GM06990 (cell line): ENCODE data around the gene FUBP1.
"Not testable (repeated sequence)": the region's sequence is repeated elsewhere in the genome, so short reads cannot be mapped to it uniquely, and the experiment has no call there.

Experiments
- DNase-seq: peaks from one replicate; pipeline ENCODE4 v3.0.0-alpha.2; 2011; ENCODE audit not compliant: insufficient read length; ENCODE audit errors: extremely low read depth
- H3K27me3 ChIP-seq: replicated peaks from 2 replicates; pipeline ENCODE4 v1.6.0; 2011; ENCODE audit warnings: low read length; ENCODE audit not compliant: control insufficient read depth, insufficient read depth
- H3K36me3 ChIP-seq: 2 replicates; pipeline ENCODE4 v1.5.1; 2011; ENCODE audit warnings: low read length; ENCODE audit not compliant: control insufficient read depth, insufficient read depth
- H3K4me3 ChIP-seq: replicated peaks from 2 replicates; pipeline ENCODE4 v1.5.1; 2011; ENCODE audit warnings: low read depth, mild to moderate bottlenecking, control low read depth, low read length
- TF ChIP-seq, protein P1 (sequence below): IDR thresholded peaks from 2 replicates; pipeline ENCODE4 v1.5.1; 2011; ENCODE audit warnings: low read length, control low read depth, mild to moderate bottlenecking, inconsistent platforms; ENCODE audit not compliant: insufficient read depth, poor library complexity, severe bottlenecking

FUBP1 gene

DNA sequence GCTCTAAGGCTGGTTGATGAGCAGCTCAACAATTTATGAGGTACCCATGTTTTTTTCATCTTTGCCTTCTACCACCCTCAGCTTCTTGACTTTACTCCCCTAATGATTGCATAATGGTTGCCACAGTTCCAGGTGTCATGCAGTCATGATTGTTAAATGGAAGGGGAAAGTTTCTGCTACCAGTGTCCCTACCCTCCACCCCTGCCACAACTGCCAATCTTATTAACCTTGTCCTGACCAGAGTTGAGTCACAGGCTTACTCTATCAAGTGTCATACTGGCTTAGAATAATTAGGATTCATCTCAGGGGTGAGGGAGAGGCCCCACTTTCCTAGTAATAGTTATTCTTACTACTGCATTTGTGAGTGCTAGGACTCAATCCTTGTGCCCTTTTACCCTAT lies 7.9 kb upstream of the FUBP1 start:
- Histone ChIP-seq H3K27me3 (no peaks in the 10 kb centered on the region), H3K4me3 (no peak overlapping the region), H3K36me3 (no peaks in the 10 kb centered on the region)
- DNase-seq: no peak
- TF ChIP-seq, protein P1, sequence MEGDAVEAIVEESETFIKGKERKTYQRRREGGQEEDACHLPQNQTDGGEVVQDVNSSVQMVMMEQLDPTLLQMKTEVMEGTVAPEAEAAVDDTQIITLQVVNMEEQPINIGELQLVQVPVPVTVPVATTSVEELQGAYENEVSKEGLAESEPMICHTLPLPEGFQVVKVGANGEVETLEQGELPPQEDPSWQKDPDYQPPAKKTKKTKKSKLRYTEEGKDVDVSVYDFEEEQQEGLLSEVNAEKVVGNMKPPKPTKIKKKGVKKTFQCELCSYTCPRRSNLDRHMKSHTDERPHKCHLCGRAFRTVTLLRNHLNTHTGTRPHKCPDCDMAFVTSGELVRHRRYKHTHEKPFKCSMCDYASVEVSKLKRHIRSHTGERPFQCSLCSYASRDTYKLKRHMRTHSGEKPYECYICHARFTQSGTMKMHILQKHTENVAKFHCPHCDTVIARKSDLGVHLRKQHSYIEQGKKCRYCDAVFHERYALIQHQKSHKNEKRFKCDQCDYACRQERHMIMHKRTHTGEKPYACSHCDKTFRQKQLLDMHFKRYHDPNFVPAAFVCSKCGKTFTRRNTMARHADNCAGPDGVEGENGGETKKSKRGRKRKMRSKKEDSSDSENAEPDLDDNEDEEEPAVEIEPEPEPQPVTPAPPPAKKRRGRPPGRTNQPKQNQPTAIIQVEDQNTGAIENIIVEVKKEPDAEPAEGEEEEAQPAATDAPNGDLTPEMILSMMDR: no peak

DNA sequence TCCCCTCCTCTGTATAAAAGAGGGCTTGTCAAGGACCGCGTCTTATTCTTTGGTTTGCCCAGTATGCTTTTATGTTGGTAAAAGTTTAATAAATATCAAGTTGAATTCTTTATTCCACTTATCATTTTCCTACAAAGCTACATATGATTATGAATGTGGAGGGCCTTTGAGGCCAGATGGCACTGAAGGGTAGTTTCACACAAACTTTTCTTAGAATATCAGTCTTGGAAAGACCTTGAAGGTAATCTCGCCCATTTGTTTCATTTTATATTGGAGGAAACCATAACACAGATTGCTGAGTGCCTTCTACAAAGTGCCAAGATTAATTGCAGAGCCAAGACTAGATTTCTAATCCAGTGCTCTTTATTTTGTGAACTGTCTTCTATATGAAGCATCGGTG lies 5.8 kb upstream of the FUBP1 start:
- no peak overlapping the region for H3K4me3 ChIP-seq
- no peak for DNase-seq
- no peaks in the 10 kb centered on the region for H3K36me3 ChIP-seq
- TF ChIP-seq, protein P1: no peak
- H3K27me3 ChIP-seq: no peaks in the 10 kb centered on the region

DNA sequence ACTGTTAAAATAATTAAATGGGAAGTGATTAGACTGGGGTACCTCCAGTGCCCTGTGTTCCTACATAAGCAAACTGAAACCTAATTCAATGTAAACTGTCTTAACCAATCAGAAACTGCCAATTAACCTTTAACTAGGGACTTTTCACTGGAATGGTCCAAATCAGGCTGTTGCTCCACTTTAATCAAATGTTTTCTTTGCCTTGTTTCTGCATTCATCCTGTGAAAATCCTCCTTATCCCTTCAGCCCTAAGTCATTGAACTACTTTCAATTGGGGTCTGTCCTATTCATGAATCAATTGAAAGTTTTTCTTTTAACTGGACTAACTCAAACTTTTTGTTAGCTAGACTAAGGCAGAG lies 5.1 kb upstream of the FUBP1 start:
- Histone ChIP-seq H3K27me3 (no peaks in the 10 kb centered on the region), H3K36me3 (no peaks in the 10 kb centered on the region), H3K4me3 (no peak overlapping the region)
- TF ChIP-seq, protein P1: no peak
- no peak for DNase-seq

DNA sequence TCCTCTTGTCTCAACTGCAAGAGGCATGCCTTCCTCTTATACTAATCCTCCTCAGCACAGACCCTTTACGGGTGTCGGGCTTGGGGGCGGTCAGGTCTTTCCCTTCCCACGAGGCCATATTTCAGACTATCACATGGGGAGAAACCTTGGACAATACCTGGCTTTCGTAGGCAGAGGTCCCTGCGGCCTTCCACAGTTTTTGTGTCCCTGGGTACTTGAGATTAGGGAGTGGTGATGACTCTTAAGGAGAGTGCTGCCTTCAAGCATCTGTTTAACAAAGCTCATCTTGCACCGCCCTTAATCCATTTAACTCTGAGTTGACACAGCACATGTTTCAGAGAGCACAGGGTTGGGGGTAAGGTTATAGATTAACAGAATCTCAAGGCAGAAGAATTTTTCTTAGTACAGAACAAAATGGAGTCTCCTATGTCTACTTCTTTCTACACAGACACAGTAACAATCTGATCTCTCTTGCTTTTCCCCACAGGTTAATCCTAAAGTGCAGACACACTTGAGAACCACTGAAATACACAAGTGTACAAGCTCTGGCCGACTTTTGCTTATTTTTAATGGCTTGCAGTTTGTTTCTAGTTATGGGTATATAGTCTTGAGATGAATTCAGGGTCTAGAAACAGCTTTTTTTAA lies 4.6 kb upstream of the FUBP1 start:
- H3K4me3 ChIP-seq, H3K36me3 ChIP-seq, H3K27me3 ChIP-seq, DNase-seq: not testable (repeated sequence)

DNA sequence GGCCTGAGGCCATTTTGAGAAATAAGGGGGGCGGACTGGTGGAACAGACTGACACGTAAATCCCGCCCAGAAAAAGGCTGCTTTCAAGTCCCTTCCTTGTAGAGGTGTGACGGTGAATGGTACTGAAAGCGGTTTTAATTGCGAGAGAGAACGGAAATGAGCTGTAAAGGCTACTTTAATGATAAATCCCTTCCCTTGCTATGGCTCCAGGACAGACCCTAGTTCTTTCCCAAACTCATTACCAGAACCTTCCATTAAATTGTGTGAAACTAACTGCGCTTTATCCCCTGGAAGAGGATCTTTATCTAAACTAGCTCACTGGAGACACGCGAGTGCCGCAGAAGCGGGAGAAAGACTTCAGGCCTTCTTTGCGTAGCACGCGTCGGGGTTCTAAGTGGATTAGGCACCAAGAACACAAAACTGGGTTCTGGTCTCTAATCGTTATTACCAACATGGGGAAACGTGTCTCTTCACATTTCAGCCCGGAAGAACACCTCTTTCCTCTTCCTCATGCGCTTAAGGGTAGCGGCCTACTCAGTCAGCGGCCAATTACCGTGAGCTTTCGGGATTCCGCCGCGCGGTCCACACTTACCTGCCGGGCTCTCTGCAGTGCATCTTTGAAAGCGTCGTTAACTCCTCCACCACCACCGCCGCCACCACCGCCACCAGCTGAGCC lies 441 bp downstream of the FUBP1 start:
- TF ChIP-seq, protein P1: no peak
- Histone ChIP-seq H3K4me3 (peak overlapping the region; percentile 97), H3K36me3 (no peaks in the 10 kb centered on the region; the same call in 1 of the 2 replicates), H3K27me3 (no peaks in the 10 kb centered on the region)
- DNase-seq: peak; percentile 72

DNA sequence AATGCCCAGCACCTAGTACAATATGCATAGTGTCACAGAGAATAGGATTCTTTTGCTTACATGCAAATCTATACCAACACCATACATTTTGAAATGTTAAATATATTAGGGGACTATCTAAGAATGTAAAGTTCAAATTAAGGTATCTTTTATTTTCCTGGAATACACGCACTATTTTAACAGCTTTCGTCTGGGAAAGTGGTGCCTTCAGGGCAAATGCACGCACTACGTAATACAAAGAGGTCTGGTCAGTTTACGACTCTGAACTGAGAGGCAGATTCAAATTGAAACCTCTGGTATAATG lies 931 bp downstream of the FUBP1 start:
- TF ChIP-seq, protein P1: no peak
- H3K36me3 ChIP-seq: no peaks in the 10 kb centered on the region; the same call in 1 of the 2 replicates
- no peaks in the 10 kb centered on the region for H3K27me3 ChIP-seq
- peak; percentile 68 for DNase-seq
- peak overlapping the region; percentile 97 for H3K4me3 ChIP-seq
